ENCODE data around the gene KCNJ10.

DNA sequence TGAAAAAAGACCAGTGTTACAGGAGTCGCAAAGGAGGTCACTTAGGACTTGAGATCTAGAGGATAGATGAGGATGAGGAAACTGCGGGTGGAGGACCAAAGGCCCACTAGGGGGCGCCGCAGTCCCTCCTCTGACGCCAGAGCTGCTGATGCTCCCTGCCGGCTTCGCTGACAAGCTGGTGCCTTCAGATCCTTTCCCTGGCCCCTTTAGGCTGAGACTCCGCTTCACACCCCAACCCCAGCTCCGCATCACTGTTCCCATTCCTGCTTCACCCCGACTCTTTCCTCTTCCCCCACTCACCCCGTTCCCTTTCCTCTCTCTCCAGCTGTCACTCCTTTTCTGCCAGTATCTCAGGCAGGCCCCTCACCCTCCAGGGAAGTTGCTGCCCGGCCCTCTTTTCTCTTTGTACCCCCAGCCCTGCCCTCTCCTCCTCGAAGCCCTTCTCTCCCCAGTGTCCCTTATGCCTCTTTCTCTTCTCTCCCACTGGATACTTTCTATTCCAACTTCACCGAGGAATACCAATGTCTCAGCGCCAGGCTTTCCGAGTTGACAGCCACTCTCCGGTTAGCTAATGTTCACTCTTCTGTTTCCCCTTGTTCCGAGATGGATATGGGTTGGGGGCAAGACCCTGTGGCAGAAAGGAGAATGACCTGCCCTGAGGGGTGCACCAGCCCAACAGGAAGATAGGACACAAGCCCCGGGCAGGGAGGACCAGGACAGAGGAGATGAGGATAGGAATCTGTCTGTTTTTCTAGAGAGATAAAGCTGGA is 15.9 kb upstream of the KCNJ10 start:
- TF ChIP-seq, protein P1, sequence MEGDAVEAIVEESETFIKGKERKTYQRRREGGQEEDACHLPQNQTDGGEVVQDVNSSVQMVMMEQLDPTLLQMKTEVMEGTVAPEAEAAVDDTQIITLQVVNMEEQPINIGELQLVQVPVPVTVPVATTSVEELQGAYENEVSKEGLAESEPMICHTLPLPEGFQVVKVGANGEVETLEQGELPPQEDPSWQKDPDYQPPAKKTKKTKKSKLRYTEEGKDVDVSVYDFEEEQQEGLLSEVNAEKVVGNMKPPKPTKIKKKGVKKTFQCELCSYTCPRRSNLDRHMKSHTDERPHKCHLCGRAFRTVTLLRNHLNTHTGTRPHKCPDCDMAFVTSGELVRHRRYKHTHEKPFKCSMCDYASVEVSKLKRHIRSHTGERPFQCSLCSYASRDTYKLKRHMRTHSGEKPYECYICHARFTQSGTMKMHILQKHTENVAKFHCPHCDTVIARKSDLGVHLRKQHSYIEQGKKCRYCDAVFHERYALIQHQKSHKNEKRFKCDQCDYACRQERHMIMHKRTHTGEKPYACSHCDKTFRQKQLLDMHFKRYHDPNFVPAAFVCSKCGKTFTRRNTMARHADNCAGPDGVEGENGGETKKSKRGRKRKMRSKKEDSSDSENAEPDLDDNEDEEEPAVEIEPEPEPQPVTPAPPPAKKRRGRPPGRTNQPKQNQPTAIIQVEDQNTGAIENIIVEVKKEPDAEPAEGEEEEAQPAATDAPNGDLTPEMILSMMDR (IDR thresholded peaks at IDR 0.05; ENCODE audit: borderline replicate concordance, extremely low read depth, low read length, poor library complexity, severe bottlenecking): peak; percentile 75
- TF ChIP-seq EZH2 (IDR thresholded peaks at IDR 0.05; ENCODE audit: borderline replicate concordance, low read depth, low read length, severe bottlenecking): no peak
